Liver (tissue), 3 donors: ENCODE measurements around the gene LEMD3.

Experiments used
- EGR1 ChIP-seq, 2 donors: IDR thresholded peaks; 2 replicates each; pipeline ENCODE4 v1.6.1; 2016 to 2018; ENCODE audit warnings: antibody characterized with exemption in 2 of 2, low read depth in 2 of 2
- GABPA ChIP-seq, 2 donors: IDR thresholded peaks in 1 of 2; conservative IDR thresholded peaks in 1 of 2; 2 replicates each; pipeline ENCODE4 v1.6.1; 2016; ENCODE audit warnings: antibody characterized with exemption in 2 of 2, mild to moderate bottlenecking in 1 of 2, moderate library complexity in 1 of 2
- HNF4A ChIP-seq, 2 donors: conservative IDR thresholded peaks; 2 replicates each; pipeline ENCODE4 v1.6.1; 2016; ENCODE audit warnings: antibody characterized with exemption in 2 of 2, mild to moderate bottlenecking in 2 of 2
- HNF4G ChIP-seq: IDR thresholded peaks from 2 replicates; pipeline ENCODE4 v1.6.1; 2016; ENCODE audit warnings: antibody characterized with exemption
- JUND ChIP-seq, 2 donors: IDR thresholded peaks; 2 replicates each; pipeline ENCODE4 v1.6.1; 2016; ENCODE audit warnings: antibody characterized with exemption in 2 of 2
- RAD21 ChIP-seq, 2 donors: IDR thresholded peaks; 2 replicates each; pipeline ENCODE4 v1.6.1; 2016; ENCODE audit warnings: antibody characterized with exemption in 2 of 2, mild to moderate bottlenecking in 2 of 2
- SP1 ChIP-seq: IDR thresholded peaks from 2 replicates; pipeline ENCODE4 v1.6.1; 2018; ENCODE audit warnings: antibody characterized with exemption, mild to moderate bottlenecking
- TAF1 ChIP-seq: conservative IDR thresholded peaks from 2 replicates; pipeline ENCODE4 v1.6.1; 2016; ENCODE audit warnings: antibody characterized with exemption, mild to moderate bottlenecking
- YY1 ChIP-seq: IDR thresholded peaks from 2 replicates; pipeline ENCODE4 v1.6.1; 2016; ENCODE audit warnings: antibody characterized with exemption, mild to moderate bottlenecking
- TF ChIP-seq, protein P1 (sequence below): fragments of 150-350 bp; IDR thresholded peaks from 2 replicates; pipeline ENCODE4 v1.5.1; 2017; ENCODE audit warnings: improper control_type of control experiment, low read depth, low read length; ENCODE audit not compliant: missing input control
- TF ChIP-seq, protein P2 (sequence below): IDR thresholded peaks from 2 replicates; pipeline ENCODE4 v1.6.1; 2016; ENCODE audit warnings: antibody characterized with exemption
- TF ChIP-seq, protein P3 (sequence below): IDR thresholded peaks from 2 replicates; pipeline ENCODE4 v1.6.1; 2016; ENCODE audit warnings: antibody characterized with exemption
- TF ChIP-seq, protein P4 (sequence below): IDR thresholded peaks from 2 replicates; pipeline ENCODE4 v1.6.1; 2016; ENCODE audit warnings: antibody characterized with exemption, mild to moderate bottlenecking
- TF ChIP-seq, protein P5 (sequence below): IDR thresholded peaks from 2 replicates; pipeline ENCODE4 v1.6.1; 2016; ENCODE audit warnings: antibody characterized with exemption
- donor health status: healthy.
- donor health status: healthy.

DNA sequence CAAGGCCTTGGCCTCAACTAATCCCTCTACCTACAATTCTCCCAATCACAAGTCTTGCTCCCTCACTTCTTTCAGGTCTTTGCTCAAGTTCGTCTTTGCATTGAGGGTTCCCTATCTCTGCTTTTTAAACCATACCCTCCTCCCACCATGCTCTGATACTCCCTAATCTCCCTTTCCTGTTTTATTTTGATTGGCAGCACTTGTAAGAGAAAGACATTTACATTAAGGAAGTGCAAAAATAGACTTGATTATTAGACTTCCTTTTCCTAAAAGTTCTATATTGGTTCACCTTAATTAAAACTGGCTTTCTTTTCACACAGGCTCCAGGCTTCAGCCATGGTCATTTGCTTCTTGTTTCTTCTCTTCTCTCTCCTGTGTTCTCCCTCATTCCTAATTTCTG is 30.0 kb upstream of the LEMD3 start:
- TF ChIP-seq, protein P1, sequence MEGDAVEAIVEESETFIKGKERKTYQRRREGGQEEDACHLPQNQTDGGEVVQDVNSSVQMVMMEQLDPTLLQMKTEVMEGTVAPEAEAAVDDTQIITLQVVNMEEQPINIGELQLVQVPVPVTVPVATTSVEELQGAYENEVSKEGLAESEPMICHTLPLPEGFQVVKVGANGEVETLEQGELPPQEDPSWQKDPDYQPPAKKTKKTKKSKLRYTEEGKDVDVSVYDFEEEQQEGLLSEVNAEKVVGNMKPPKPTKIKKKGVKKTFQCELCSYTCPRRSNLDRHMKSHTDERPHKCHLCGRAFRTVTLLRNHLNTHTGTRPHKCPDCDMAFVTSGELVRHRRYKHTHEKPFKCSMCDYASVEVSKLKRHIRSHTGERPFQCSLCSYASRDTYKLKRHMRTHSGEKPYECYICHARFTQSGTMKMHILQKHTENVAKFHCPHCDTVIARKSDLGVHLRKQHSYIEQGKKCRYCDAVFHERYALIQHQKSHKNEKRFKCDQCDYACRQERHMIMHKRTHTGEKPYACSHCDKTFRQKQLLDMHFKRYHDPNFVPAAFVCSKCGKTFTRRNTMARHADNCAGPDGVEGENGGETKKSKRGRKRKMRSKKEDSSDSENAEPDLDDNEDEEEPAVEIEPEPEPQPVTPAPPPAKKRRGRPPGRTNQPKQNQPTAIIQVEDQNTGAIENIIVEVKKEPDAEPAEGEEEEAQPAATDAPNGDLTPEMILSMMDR, result no peak
- TF ChIP-seq, protein P2, sequence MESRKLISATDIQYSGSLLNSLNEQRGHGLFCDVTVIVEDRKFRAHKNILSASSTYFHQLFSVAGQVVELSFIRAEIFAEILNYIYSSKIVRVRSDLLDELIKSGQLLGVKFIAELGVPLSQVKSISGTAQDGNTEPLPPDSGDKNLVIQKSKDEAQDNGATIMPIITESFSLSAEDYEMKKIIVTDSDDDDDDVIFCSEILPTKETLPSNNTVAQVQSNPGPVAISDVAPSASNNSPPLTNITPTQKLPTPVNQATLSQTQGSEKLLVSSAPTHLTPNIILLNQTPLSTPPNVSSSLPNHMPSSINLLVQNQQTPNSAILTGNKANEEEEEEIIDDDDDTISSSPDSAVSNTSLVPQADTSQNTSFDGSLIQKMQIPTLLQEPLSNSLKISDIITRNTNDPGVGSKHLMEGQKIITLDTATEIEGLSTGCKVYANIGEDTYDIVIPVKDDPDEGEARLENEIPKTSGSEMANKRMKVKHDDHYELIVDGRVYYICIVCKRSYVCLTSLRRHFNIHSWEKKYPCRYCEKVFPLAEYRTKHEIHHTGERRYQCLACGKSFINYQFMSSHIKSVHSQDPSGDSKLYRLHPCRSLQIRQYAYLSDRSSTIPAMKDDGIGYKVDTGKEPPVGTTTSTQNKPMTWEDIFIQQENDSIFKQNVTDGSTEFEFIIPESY, result no peak
- no peak for TF ChIP-seq RAD21 (IDR thresholded peaks at IDR 0.05)
- no peak for TF ChIP-seq YY1
- TF ChIP-seq JUND (IDR thresholded peaks at IDR 0.05), result no peak
- TF ChIP-seq, protein P3, sequence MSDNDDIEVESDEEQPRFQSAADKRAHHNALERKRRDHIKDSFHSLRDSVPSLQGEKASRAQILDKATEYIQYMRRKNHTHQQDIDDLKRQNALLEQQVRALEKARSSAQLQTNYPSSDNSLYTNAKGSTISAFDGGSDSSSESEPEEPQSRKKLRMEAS, result no peak
- TF ChIP-seq, protein P4, sequence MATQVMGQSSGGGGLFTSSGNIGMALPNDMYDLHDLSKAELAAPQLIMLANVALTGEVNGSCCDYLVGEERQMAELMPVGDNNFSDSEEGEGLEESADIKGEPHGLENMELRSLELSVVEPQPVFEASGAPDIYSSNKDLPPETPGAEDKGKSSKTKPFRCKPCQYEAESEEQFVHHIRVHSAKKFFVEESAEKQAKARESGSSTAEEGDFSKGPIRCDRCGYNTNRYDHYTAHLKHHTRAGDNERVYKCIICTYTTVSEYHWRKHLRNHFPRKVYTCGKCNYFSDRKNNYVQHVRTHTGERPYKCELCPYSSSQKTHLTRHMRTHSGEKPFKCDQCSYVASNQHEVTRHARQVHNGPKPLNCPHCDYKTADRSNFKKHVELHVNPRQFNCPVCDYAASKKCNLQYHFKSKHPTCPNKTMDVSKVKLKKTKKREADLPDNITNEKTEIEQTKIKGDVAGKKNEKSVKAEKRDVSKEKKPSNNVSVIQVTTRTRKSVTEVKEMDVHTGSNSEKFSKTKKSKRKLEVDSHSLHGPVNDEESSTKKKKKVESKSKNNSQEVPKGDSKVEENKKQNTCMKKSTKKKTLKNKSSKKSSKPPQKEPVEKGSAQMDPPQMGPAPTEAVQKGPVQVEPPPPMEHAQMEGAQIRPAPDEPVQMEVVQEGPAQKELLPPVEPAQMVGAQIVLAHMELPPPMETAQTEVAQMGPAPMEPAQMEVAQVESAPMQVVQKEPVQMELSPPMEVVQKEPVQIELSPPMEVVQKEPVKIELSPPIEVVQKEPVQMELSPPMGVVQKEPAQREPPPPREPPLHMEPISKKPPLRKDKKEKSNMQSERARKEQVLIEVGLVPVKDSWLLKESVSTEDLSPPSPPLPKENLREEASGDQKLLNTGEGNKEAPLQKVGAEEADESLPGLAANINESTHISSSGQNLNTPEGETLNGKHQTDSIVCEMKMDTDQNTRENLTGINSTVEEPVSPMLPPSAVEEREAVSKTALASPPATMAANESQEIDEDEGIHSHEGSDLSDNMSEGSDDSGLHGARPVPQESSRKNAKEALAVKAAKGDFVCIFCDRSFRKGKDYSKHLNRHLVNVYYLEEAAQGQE, result no peak
- TF ChIP-seq HNF4G, result no peak
- TF ChIP-seq GABPA (IDR thresholded peaks at IDR 0.05 in 1 of 2, conservative IDR thresholded peaks at IDR 0.05 in 1 of 2), result no peak
- TF ChIP-seq TAF1, result no peak
- no peak for TF ChIP-seq HNF4A (conservative IDR thresholded peaks at IDR 0.05)
- TF ChIP-seq, protein P5, sequence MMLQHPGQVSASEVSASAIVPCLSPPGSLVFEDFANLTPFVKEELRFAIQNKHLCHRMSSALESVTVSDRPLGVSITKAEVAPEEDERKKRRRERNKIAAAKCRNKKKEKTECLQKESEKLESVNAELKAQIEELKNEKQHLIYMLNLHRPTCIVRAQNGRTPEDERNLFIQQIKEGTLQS, result no peak
- no peak for TF ChIP-seq SP1
- TF ChIP-seq EGR1 (IDR thresholded peaks at IDR 0.05; ENCODE audit: low read depth in 2 of 2), result no peak
